Sigmoid colon (tissue), 7 donors: ENCODE data around the gene UBAC1. TPM values are rescaled to one million over a fixed set of nuclear protein-coding genes. Genes with fewer than 3 reads are reported as not detected.

Source experiments
- DNase-seq: peaks from one replicate; pipeline ENCODE4 v3.0.0-alpha.2; 2019
- H3K27ac ChIP-seq, 4 donors: fragments of 200-600 bp; sonication (generic); one replicate each; pipeline ENCODE4 v1.5.1; 2016 to 2019; ENCODE audit warnings: mild to moderate bottlenecking in 1 of 4
- H3K27me3 ChIP-seq, 3 donors: fragments of 200-600 bp; sonication (generic); one replicate each; pipeline ENCODE4 v1.5.1; 2019; ENCODE audit warnings: mild to moderate bottlenecking in 1 of 3
- H3K36me3 ChIP-seq, 4 donors: fragments of 200-600 bp; sonication (generic); one replicate each; pipeline ENCODE4 v1.5.1; 2016 to 2019
- H3K4me1 ChIP-seq, 4 donors: fragments of 200-600 bp; sonication (generic); one replicate each; pipeline ENCODE4 v1.5.1; 2017 to 2019
- H3K4me3 ChIP-seq, 4 donors: fragments of 200-600 bp; sonication (generic); one replicate each; pipeline ENCODE4 v1.5.1; 2017 to 2019; ENCODE audit warnings: mild to moderate bottlenecking in 2 of 4, moderate library complexity in 1 of 4
- H3K9me3 ChIP-seq, 4 donors: fragments of 200-600 bp in 3 of 4; sonication (generic) in 3 of 4; one replicate each; pipeline versions ENCODE4 v1.5.1 to v1.6.1; 2013 to 2019
- EP300 ChIP-seq, 4 donors: sonication (generic); formaldehyde crosslinking; IDR thresholded peaks; one replicate each; pipeline ENCODE4 v1.6.1; 2017; ENCODE audit warnings: antibody characterized with exemption in 4 of 4
- POLR2A ChIP-seq, 2 donors: fragments of 450-650 bp; IDR thresholded peaks; one replicate each; pipeline ENCODE4 v1.6.1; 2016; ENCODE audit warnings: antibody characterized with exemption in 2 of 2, mild to moderate bottlenecking in 2 of 2, moderate library complexity in 2 of 2
- POLR2AphosphoS5 ChIP-seq, 4 donors: sonication (generic); formaldehyde crosslinking; IDR thresholded peaks; one replicate each; pipeline ENCODE4 v1.6.1; 2017; ENCODE audit warnings: antibody characterized with exemption in 4 of 4
- whole genome bisulfite sequencing, 2 donors: extraction: QIAGEN DNeasy Blood & Tissue Kit; methylation state at CpG; one replicate each; pipeline ENCODE4 v1.1.7; 2013; 5-methylcytosine and 5-hydroxymethylcytosine counted together
- intact Hi-C: fragments of 100-400 bp; cut with DNase I; formaldehyde crosslinking; loops from one replicate; pipeline ENCODE4 v1.15.1; 2023
- polyA plus RNA-seq, 3 donors: library from polyadenylated mRNA; stranded (reverse); fragments of 200-250 nt; gene quantifications; one replicate each; pipeline ENCODE4 v1.2.3, GENCODE V29; 2013
- total RNA-seq, 4 donors: library from RNA; depleted of rRNA; stranded (reverse); fragments of >200 nt; gene quantifications; one replicate each; pipeline ENCODE4 v1.1.0, GENCODE V29; 2016
- TF ChIP-seq, protein P1 (sequence below), 4 experiments: fragments of 450-650 bp in 3 of 4; fragments of 200-600 bp in 1 of 4; IDR thresholded peaks; one replicate each; pipeline ENCODE4 v1.5.1; 2016 to 2019; ENCODE audit warnings: antibody characterized with exemption in 4 of 4, mild to moderate bottlenecking in 3 of 4, moderate library complexity in 2 of 4
- donor health status: healthy with polysubstance abuse.
- donor health status: Bipolar disorder and iron deficiency.
- donor health status: healthy.

UBAC1 gene
- total and polyA plus RNA-seq, 7 donors, result 57.4 to 80.9 (median 69.4) TPM

DNA sequence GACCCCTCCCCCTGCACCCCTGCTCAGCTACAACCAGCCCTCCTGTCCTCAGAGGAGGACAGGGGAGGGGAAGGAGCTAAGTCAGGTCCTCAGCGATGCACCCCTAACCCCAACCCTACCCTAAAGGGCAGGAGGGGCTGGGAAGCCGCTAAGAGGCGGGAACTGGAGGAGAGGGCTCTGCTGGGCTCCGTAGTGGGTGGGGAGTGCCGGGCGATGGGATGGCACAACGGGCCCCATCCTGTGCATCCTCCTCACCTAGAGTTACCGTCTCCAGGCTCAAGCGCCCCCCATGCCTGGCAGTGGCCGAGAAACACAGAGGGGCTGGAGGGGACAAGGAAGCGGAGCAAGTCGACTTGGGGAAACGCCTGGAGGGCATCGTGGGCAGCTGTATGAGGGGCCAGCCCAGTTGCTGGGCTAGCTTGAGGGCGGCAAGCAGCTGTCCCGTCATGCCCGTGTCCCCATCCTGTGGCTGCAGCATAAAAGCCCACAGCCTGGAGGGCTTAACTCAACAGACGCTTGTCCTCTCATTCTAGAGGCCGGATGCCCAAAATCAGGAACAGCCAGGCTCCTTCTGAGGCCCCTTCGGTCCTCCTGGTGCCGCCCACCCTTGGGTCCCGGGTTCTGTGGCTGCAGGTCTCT is 23.0 kb upstream of the UBAC1 start:
- no peaks in the 10 kb centered on the region for H3K36me3 ChIP-seq
- peaks cover 0 to 61% (median 32%) of the 10 kb centered on the region in 3 donors for H3K27me3 ChIP-seq
- H3K27ac ChIP-seq, result no peak overlapping the region
- intact Hi-C loops, result no loop called here
- no peak for TF ChIP-seq POLR2AphosphoS5 (IDR thresholded peaks at IDR 0.05)
- no peak for TF ChIP-seq EP300 (IDR thresholded peaks at IDR 0.05)
- TF ChIP-seq, protein P1, sequence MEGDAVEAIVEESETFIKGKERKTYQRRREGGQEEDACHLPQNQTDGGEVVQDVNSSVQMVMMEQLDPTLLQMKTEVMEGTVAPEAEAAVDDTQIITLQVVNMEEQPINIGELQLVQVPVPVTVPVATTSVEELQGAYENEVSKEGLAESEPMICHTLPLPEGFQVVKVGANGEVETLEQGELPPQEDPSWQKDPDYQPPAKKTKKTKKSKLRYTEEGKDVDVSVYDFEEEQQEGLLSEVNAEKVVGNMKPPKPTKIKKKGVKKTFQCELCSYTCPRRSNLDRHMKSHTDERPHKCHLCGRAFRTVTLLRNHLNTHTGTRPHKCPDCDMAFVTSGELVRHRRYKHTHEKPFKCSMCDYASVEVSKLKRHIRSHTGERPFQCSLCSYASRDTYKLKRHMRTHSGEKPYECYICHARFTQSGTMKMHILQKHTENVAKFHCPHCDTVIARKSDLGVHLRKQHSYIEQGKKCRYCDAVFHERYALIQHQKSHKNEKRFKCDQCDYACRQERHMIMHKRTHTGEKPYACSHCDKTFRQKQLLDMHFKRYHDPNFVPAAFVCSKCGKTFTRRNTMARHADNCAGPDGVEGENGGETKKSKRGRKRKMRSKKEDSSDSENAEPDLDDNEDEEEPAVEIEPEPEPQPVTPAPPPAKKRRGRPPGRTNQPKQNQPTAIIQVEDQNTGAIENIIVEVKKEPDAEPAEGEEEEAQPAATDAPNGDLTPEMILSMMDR (IDR thresholded peaks at IDR 0.05), result no peak
- no peak for TF ChIP-seq POLR2A (IDR thresholded peaks at IDR 0.05)
- peaks cover 0 to 9% (median 2%) of the 10 kb centered on the region in 4 donors for H3K4me1 ChIP-seq
- H3K4me3 ChIP-seq, result no peak overlapping the region
- no peak for DNase-seq
- no peaks in the 10 kb centered on the region for H3K9me3 ChIP-seq
- WGBS, 2 donors, result 72 to 84% methylated on average over 22 of the region's 22 CpGs

DNA sequence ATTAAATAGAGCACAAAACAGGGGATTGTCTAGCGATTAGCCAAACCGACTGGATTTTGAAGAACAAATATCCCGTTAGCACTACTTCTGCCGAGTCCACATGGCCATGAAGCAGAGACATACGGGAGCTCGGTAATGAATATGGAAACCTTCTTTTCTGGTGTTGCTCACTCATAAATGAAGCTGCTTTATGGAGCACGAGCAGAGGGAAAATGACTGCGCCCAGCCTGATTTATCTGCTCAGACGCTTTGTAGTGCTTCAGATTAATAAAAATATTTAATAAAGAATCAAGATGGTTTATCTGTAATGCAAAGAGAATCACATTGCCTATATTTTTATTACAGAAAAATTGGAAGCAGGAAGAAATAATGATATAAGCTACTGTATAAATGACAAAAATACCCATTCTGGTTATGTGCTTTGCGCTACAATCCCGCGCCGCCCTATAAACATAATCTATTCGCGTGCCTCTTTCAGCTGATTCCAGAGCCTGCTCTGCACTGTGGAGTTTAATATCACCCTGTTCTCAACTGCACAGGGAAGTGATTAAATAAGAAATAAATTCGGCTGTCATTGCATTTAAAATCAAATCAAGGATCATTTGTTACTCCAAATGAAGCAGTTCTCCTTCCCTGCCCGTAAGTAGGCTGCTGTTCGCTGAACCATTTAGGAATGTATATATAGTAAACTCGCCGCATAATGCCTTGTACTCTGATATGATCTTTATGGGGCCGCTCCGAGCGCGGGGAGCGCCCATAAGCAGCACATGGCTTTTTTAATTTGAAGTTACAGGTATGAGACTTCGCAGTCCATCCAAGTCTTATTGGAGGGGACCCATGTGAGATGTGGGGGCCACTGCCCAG is 22.3 kb upstream of the UBAC1 start:
- WGBS, 2 donors, result 55 to 74% methylated on average over 26 of the region's 26 CpGs
- Histone ChIP-seq H3K9me3 (no peaks in the 10 kb centered on the region), H3K27me3 (peaks cover 0 to 60% (median 29%) of the 10 kb centered on the region in 3 donors), H3K4me1 (peaks cover 0 to 9% (median 2%) of the 10 kb centered on the region in 4 donors), H3K27ac (no peak overlapping the region), H3K4me3 (no peak overlapping the region), H3K36me3 (no peaks in the 10 kb centered on the region)
- TF ChIP-seq, protein P1 (IDR thresholded peaks at IDR 0.05), result no peak
- no peak for TF ChIP-seq POLR2AphosphoS5 (IDR thresholded peaks at IDR 0.05)
- TF ChIP-seq EP300 (IDR thresholded peaks at IDR 0.05), result no peak
- no peak for TF ChIP-seq POLR2A (IDR thresholded peaks at IDR 0.05)
- DNase-seq, result no peak
- intact Hi-C loops, result no loop called here

DNA sequence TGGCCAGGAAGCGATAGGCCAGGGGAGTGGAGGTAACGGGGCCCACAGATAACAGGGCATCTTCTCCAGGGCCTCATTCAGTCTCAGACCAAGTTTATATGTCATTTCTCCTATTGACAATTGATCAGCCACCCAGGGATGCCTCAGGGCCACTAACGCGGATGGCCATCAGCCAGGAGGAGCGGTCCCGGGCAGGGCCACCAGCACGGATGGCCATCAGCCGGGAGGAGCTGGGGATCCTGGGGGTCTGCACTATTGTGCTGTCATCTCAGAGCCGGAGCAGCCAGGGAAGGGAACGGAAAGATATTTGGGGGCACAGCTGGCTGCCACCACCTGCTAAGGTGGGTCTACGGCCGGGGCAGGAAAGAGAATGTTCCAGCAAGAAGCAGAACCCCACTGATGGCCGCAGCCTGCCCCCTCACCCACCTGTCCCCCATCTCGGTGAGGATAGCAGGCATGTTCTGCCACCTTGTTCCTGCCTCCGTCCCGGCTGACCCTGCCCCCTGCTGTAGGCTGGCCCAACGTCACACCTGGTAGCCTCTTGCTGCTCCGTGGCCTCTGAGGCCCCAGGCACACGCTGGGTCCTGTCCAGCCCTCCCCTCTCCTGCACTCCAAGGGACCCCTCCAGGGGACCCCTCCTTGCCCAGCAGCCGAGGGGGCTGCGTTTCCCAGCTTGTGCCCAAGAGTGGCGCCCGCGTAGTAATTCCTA is 21.5 kb upstream of the UBAC1 start:
- DNase-seq, result no peak
- WGBS, 2 donors, result 68 to 83% methylated on average over 24 of the region's 24 CpGs
- TF ChIP-seq EP300 (IDR thresholded peaks at IDR 0.05), result no peak
- TF ChIP-seq POLR2AphosphoS5 (IDR thresholded peaks at IDR 0.05), result no peak
- TF ChIP-seq, protein P1 (IDR thresholded peaks at IDR 0.05), result no peak
- no peak for TF ChIP-seq POLR2A (IDR thresholded peaks at IDR 0.05)
- Histone ChIP-seq H3K9me3 (no peaks in the 10 kb centered on the region), H3K36me3 (no peaks in the 10 kb centered on the region), H3K27me3 (peaks cover 0 to 54% (median 29%) of the 10 kb centered on the region in 3 donors), H3K27ac (no peak overlapping the region), H3K4me1 (peaks cover 0 to 9% (median 2%) of the 10 kb centered on the region in 4 donors), H3K4me3 (no peak overlapping the region)
- intact Hi-C loops, result no loop called here

DNA sequence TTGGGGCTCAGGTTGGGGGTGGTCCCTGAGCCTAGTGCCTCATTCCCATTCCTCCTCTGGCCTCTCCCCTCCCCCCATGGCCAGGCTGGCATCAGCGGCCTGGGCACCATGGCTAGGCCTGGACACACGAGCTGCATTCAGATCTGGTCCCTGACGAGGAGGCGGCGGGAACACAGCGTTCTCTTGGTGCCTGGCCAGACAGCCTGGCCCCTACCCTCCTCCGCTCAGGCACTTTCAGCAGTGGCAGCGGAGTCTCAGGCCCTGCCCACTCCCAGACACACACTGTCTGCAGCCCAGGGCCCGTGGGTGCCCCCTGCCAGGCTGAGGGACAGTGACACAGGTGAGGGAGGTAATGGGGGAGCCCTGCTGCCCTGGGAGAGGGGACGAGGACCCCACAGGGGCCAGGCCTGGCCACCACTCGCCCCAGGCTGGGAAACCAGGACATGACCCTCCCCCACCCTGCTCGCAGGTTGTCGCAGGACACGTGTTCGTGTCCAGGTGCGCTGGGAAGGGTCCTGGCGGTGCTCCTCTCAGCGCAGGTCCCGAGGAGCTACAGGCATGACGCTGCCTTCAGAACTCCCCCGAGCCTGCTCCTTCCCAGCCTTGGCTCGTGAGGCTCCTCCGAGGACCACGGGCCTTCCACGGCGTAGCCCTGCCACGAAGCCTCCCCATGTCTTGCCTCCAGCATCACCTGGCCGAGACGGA is 19.9 kb upstream of the UBAC1 start:
- Histone ChIP-seq H3K4me1 (peaks cover 0 to 9% (median 2%) of the 10 kb centered on the region in 4 donors), H3K27me3 (peaks cover 0 to 68% (median 21%) of the 10 kb centered on the region in 3 donors), H3K36me3 (no peaks in the 10 kb centered on the region), H3K9me3 (no peaks in the 10 kb centered on the region), H3K27ac (no peak overlapping the region), H3K4me3 (no peak overlapping the region)
- DNase-seq, result no peak
- TF ChIP-seq POLR2AphosphoS5 (IDR thresholded peaks at IDR 0.05), result no peak
- TF ChIP-seq, protein P1 (IDR thresholded peaks at IDR 0.05), result no peak
- no peak for TF ChIP-seq EP300 (IDR thresholded peaks at IDR 0.05)
- no peak for TF ChIP-seq POLR2A (IDR thresholded peaks at IDR 0.05)
- 81 to 91% methylated on average over 29 of the region's 29 CpGs for WGBS, 2 donors
- intact Hi-C loops, result no loop called here
